Left forelimb (tissue), 1 donor: Measurements from ENCODE around the gene SERPINE2.
A peak's percentile ranks its signal among the peaks of the same experiment; 100 is the strongest.

Experiments
- DNase-seq: peaks from one replicate; pipeline ENCODE4 v3.0.0-alpha.2; 2018; ENCODE audit warnings: low spot score

Gene SERPINE2, protein sequence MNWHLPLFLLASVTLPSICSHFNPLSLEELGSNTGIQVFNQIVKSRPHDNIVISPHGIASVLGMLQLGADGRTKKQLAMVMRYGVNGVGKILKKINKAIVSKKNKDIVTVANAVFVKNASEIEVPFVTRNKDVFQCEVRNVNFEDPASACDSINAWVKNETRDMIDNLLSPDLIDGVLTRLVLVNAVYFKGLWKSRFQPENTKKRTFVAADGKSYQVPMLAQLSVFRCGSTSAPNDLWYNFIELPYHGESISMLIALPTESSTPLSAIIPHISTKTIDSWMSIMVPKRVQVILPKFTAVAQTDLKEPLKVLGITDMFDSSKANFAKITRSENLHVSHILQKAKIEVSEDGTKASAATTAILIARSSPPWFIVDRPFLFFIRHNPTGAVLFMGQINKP

DNA sequence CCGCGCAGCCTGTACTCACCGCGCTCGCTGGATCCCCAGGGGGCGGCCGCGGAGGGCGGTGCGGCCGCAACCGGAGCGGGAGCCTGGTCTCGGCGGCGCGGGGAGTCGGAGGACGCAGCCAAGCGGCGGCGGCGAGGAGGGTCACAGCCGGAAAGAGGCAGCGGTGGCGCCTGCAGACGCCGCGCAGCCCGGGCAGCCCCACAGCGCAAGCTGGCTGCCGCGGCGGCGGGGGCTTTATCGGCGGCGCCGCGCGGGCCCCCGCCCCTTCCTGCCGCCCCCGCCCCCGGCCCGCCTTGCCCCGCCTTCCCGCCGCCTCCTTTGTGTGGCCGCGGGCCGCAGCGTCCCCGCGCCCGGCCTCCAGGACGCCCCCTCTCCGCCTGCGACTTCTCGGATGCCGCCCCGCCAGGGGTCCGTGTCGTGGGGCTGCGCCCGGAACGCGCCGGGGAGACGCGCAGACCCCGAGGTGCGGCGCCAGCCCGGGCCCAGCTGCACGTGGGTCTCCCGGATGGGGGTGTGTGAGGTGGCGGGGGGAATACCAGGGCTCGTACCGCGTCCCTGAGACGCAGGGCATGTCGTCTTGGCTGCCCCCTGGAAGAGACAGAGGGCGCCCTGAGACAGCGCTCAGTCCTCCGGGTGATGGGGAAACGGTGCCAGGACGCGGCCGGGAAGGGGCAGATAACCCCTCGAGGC is at the start of gene SERPINE2:
SERPINE2 (minus strand) TSS at position 207 of the 690 bp plus-strand sequence. CDS start 37,386 bp downstream, outside the sequence.
- peak; percentile 85 for DNase-seq

DNA sequence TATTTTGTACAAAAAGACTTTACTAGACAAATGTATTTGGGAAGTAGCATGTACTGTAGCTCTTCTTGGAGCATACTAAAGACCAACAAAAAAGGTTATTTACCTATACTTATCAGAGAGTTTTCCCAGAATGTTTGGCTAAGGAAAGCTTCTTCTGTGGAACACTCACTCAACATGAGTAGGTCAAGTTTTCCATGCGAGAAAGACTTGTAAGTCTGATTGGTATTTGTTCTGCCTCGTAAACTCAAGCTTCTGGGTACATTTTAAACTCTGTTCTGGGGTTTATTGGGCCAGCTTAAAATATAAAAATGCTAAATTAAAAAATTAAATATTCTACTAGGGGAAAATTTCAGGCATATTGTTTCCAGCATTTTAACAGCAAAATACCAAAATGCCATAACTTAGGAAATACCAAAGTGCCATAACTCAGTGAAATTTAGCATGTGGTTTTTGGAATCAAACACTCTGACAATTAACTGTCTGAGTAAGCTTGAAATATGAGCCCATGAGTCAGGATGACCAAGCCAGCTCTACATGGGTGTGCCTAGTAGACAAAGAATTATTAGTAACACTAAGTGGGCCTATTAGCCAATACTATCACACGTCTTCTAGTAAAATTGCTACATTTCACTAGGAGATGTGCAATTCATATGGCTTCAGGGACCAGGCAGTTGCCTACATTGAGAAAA is 47.3 kb upstream of the SERPINE2 start:
- no peak for DNase-seq

DNA sequence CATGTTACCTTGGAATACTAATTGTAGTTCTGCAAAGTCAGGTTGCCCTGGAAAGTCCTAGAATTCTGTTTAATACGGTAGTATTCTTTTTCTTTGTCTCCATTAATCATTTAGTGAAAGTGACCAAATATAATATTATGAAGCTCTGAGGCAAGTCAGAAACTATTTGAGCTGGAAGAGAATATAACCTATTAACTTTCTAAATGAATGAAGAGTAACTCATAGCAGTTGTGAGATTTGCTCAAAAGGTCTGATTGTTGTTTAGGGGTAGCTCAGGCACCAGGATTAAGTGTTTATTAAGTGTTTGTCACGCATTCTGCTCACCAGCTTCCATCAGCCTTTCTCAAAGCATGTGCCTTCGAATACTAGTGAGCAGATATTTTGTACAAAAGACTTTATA is 46.7 kb upstream of the SERPINE2 start:
- DNase-seq = no peak

DNA sequence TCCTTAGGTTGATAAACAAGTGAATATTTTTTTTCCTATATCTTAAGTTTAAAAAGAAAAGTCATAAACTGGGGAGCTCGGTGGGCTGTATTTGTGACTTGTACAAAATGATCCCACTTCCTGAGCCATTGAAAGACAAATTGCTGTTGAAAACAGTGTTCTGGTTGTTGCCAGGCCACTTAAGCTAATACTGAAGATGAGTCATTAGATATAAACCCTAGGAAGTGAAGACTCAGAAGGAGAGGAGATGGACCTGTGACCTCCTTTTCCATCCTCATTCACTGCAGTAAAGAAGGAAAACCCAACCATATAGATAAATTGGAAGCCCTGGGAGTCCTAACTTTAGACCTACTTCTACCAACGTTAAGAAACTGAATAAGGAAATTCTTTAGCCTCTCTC is 46.2 kb upstream of the SERPINE2 start:
- no peak for DNase-seq

DNA sequence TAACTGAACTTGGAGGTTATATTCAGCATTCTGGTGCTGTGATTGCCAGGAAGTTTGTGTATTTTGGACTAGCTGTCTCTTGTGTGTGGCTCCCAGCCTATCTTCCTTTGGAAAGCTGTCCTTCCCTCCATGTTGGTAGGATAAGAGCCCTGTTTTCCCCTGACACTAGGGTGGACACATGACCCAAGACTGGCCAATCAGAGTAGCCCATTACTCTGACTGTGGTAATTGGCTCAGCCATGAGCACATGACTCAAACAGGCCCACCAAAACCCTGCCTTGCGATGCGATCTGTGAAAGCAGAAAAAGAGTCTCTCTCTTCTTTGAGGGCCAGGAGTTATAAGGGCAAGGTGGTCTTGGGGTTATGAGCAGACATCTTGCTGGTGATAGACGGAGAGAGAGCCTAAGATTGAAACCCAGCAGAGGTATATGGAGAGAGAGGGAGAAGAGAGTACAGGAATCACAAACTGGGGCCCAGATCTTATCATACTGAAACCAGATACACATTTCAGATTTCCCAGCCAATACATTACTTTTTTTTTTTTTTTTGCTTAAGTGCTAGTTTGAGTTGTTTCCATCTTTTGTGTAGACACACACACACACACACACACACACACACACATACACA is 45.3 kb upstream of the SERPINE2 start:
- DNase-seq = no peak

DNA sequence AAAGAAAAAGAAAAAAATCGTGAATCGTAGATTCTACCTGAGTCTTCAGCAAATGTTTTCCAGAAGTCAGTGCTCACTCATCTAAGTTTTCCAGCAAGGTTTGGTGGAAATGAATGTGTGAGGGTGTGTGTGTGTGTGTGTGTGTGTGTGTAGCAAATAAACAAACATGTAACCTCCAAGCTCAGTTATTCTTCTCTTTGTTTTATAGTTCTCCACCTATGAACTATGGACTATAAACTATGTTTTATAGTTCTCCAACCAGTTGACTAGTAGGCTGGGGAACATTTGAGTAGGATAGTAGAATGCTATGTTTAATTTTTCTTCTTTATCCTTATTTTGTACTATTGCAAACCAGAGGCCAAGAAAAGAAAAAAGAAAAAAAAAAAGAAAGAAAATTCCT is 44.6 kb upstream of the SERPINE2 start:
- DNase-seq = no peak

DNA sequence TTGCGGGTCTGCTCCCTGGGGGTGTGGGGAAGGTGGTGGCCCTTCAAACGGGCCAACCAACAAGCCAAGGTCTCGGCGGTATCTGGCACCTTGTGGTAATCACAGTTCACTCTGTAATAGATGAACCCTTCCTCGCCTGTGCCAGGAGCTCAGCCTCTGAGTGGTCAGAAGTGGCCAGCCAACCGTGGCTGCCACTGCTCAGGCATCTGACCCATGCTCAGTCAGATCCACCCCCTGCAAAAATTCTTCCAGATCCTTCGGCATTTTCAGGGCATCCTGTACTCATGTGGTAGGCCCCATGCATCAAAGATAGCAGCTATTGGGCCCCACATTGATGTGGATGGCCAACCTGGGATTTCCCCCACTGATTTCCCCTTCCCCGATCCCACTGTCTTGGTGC is 39.6 kb upstream of the SERPINE2 start:
- DNase-seq = no peak

DNA sequence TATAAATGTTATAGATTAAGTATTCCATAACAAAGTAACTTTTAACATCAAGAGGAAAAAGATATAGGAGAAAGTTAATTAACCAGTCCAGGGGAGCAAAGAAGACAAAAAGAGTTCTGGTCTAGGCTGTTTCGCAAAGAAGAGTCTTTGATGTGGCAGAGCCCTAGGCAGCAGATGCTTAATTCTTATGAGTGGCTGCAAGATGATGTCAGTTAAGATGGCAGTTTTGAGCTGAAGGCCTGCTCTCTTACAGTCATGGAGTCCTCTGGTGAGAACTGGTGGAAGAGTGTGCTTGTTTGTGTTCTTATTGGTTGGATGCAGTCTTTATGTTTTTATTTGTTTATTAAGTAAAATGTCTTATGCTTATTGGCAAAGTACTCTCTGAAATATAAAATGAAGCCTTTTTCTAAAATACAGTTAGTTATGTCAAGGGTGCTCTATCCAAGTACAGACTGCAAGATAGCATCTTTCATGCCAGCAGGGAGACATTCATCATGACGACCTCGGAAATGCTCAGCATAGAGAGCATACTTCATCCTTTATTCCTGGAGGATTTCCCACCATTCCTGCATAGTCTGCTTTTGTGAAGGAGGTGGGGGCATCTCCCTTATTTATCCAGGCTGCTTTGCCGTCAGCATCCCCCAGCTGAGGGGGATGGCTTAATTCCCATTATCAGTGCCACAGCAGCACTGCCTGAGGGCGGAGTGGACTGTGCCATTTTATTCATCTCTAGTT is 38.9 kb upstream of the SERPINE2 start:
- no peak for DNase-seq

DNA sequence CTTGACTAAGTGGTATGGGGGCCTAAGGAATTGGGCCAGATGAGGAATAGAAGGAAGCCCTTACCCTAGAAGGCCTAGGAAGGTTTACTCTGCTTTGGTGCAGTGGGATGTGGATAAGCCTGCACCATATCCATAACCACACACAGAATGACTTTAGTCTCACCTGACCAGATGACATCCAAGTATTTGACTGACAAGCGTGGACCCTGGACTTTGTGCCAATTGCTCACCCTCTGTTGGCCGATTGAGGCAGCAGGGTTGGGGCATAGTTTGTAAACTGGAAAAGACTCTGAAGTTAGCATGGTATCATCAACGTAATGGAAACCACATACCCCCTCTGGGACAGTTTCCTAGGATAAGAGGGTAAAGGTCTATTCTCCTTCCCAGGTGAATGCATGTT is 36.5 kb upstream of the SERPINE2 start:
- no peak for DNase-seq

DNA sequence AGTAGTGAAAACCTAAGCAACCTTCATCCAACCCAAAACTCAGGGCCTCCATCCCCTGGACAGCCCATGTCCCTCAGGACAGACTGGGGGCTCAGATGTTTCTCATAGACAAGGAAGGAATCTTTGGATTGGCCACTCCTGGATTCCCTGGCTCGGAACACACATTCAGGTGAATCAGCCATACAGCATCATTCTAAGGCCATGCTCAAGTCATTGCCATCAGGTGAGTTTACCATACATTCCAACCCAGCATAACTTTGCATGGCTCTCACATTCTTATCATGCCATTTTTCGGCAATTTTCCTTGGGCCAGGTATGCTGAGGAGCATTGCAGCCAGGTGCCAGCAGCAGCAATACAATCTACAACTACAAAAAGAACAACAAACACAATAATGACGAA is 34.6 kb upstream of the SERPINE2 start:
- no peak for DNase-seq

DNA sequence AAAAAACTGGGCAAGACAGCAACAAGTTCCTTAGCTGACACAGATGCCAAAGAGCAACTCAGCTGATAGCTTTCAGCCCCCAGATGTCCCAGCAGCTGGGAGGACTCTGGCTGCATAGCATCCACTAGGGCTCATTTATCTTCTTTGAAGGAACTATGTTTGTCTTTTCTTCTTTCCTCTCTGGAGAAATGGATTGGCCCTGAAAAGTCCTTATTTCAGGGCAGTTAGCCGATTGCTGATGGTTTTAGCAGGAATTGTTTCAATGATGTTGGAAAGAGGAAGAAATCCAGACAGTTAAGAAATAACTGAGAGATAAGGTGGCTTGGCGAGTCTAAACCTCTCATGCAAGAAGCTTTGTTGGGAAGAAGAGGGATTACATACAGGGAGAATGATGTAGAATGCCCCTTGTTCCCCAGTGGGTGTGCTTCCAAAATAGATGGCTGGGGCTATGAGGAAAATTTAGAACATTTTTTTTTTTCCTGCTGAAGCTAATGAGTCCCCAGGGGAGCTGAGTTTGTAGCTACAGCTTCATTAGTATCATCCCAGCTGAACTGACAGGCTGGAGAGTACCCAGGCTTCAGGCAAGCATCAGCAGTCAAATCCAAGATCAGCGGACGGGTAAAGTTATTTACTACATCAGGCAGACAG is 33.6 kb upstream of the SERPINE2 start:
- DNase-seq = no peak

DNA sequence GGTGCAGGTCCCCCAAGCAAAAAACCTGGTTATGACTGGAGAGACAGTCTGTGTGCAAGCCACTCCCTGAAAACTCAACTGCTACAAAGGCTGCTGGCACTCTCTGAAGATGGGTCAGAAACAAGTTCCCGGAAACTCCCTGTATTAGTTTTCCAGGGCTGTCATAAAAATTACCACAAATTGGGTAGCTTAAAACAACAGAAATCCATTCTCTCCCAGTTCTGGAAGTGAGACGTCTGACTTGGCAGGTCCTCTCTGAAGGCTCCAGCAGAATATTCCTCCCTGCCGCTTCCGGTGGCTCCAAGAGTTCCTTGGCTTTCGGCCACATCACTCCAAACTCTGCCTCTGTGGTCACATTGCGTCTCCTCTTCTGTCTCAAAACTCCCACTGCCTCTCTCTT is 30.1 kb upstream of the SERPINE2 start:
- no peak for DNase-seq

DNA sequence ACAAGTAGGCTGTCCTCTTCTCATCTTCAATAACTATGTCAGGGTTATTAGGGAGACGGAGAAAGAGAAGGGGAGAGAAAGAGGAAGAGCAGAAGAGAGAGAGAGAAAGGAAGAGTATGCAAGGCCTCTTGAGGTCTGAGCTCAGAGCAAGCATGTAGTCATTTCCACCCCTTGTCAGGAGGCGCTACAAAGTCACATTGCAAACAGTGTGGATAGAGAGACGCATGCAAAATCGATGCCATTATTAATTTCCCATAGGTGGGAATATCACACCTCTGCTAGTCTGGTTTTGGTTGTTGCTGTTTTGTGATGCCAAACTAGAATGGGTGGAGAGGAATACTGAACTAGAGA is 24.2 kb upstream of the SERPINE2 start:
- DNase-seq = no peak

DNA sequence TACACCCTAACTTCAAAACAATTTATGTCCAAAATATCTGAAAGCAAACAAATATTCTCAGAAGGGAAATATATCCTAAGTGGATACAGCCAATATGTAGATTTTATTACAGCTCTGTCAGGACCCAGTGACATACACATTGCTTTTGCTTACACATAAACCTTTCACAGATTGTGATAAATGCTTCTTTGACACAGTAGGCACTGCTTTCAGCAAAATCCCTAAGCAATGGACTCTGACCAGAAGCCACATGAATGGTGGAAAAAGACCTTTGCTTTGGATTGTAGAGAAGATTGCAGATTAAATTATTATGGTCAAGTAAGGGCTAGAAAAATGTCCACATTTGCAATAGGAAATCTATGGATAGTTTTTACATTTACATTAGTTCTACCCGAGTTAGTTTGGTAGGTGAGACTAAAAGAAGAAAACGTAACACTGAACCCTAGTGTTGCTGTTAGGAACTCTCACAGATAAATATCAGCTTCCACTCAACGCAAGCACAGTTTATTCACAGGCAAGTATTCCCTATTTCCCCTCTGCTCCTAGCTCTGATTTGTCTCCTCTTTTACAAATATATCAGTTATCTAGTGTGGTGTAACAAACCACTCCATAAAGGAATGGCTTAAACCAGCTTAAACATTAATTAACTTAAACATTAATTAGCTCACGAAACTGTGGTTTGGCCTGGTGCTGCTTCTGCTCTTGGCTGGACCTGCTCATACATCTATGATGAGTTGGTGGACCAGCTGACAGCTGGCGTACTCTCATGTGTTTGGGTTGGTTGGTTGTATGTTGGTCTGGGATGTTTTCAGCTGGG is 23.6 kb upstream of the SERPINE2 start:
- DNase-seq = no peak

DNA sequence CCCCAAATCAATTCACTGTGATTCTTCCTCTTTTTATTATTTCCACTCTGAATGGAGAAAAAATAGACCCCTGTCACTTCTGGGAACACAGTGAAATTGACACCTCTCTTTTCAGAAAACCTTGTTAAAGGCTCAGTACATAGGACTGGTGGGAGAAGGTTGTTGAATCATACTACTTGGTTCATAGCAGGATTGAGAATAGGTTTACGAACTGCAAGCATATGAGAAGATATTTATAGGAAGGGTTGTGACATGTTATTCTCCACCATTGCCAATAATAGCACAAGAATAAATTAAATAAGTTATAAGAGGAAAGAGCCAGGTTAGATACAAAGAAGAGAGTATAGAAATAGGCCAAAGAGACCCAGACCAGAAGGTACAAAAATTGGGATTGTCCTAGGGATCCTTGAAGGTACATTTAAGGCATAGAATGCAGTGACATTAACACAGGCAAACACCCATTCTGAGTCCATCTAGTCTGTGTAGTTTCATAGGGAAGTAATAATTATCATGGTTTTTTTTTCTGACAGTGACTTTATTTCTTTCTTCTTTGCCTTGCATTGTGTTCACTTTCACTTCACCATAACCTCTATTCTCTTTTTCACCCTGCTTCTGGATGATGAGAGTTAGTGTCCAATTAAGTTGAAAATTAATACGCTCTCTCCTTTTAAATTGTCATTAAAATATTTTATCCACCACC is 21.8 kb upstream of the SERPINE2 start:
- DNase-seq = no peak

DNA sequence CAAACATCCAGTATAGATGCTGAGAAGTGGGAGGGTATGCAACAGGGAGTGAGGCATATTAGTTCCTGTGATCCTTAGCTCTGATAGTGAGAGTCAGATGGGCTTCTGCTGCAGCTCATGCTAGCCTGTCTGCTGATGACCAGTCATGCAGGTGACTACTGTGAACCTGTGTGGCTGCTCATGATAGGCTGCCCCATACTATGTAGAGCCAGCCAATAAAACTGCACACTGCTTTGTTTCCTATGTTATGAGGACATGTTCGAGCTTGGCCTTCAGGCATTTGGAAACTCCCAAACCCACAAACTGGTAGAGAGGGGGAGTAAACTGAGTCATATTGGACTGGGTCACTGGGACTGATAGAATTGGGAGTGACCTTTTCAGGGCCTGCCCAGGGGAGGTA is 20.1 kb upstream of the SERPINE2 start:
- DNase-seq = no peak

DNA sequence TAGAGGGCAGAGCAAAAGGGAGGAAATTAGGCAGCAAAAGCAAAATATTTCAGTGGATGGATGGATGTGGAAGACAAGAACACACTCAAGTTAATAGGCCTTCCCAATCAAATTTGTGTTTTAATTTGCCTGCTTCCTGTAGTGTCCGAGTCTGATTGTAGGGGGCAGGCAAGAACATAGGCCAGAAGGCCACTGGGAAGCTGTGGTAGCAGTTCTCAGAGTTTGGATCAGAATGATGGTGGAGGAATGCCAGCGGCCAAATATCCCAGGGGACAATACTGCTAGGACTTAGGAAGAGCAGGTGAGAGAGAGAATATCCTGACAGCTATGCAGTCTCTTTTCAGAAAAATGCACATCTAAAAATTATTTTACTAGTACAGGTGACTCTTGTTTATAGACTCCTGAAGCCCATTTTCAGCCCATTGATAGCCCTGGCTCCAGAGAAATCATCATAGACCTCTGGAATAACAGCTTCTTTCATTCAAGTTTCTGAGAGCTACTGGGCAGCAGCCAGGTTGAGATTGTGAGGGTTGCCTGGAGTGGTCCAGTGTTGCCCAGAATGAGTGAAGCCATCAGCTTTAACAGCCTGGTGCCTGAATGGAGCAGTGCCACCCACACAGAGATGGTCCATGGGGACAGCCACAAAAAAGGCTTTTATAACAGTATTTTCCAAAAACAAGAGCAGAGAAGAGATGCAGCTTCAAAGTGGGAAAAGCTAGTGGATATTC is 19.1 kb upstream of the SERPINE2 start:
- DNase-seq = no peak

DNA sequence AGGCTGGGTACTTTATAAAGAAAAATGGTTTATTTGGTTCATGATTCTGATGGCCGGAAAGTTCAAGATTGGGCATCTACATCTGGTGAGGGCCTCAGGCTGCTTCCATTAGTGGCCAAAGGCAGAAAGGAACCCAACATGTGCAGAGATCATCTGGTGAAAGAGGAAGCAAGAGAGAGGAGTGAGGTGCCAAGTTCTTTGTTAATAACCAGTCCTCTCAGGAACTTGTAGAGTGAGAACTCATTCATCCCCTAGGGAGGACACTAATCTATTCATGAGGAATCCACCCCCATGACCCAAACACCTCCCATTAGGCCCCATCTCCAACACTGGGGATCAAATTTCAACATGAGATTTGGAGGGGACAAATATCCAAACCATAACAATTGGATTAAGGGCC is 17.8 kb upstream of the SERPINE2 start:
- no peak for DNase-seq

DNA sequence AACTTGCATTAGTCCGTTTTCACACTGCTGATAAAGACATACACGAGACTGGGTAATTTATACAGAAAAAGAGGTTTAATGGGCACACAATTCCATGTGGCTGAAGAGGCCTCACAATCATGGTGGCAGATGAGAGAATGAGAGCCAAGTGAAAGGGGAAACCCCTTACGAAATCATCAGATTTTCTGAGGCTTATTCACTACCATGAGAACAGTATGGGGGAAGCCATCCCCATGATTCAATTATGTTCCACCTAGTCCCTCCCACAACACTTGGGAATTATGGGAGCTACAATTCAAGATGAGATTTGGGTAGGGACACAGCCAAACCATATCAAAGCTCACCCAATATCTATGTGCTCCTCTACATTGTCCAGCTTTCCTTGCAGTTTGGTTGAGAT is 16.0 kb upstream of the SERPINE2 start:
- no peak for DNase-seq
